NT2/D1 (cell line): ENCODE data around the gene THAP10.
"Not testable (repeated sequence)": the region's sequence is repeated elsewhere in the genome, so short reads cannot be mapped to it uniquely, and the experiment has no call there.

Experiments
- DNase-seq: peaks from one replicate; pipeline ENCODE4 v3.0.0-alpha.2; 2011; ENCODE audit warnings: low read depth, low spot score
- H3K27me3 ChIP-seq: 2 replicates; pipeline ENCODE4 v1.6.0; 2011; ENCODE audit warnings: mild to moderate bottlenecking; ENCODE audit not compliant: insufficient read length, insufficient read depth
- H3K36me3 ChIP-seq: 2 replicates; pipeline ENCODE4 v1.6.1; 2011; ENCODE audit warnings: mild to moderate bottlenecking, low read length, mixed read lengths; ENCODE audit not compliant: insufficient read depth, insufficient read length
- H3K4me1 ChIP-seq: 2 replicates; pipeline ENCODE4 v1.5.1; 2011; ENCODE audit not compliant: insufficient read depth, insufficient read length
- H3K4me3 ChIP-seq: 2 replicates; pipeline ENCODE4 v1.5.1; 2011; ENCODE audit warnings: low read depth; ENCODE audit not compliant: insufficient read length
- H3K9ac ChIP-seq: 2 replicates; pipeline ENCODE4 v1.6.0; 2011; ENCODE audit warnings: low read depth; ENCODE audit not compliant: insufficient read length
- H3K9me3 ChIP-seq: 2 replicates; pipeline ENCODE4 v1.5.1; 2011; ENCODE audit warnings: mild to moderate bottlenecking, low read length; ENCODE audit not compliant: insufficient read depth
- SUZ12 ChIP-seq: IDR thresholded peaks from 2 replicates; pipeline ENCODE4 v1.6.1; 2011; ENCODE audit not compliant: insufficient read length, insufficient read depth; ENCODE audit errors: extremely low read depth
- YY1 ChIP-seq: IDR thresholded peaks from 2 replicates; pipeline ENCODE4 v1.6.1; 2011; ENCODE audit not compliant: insufficient read length, insufficient read depth
- ZNF274 ChIP-seq: IDR thresholded peaks from 2 replicates; pipeline ENCODE4 v1.6.1; 2011; ENCODE audit warnings: mild to moderate bottlenecking, low read depth, low read length

THAP10 gene

DNA sequence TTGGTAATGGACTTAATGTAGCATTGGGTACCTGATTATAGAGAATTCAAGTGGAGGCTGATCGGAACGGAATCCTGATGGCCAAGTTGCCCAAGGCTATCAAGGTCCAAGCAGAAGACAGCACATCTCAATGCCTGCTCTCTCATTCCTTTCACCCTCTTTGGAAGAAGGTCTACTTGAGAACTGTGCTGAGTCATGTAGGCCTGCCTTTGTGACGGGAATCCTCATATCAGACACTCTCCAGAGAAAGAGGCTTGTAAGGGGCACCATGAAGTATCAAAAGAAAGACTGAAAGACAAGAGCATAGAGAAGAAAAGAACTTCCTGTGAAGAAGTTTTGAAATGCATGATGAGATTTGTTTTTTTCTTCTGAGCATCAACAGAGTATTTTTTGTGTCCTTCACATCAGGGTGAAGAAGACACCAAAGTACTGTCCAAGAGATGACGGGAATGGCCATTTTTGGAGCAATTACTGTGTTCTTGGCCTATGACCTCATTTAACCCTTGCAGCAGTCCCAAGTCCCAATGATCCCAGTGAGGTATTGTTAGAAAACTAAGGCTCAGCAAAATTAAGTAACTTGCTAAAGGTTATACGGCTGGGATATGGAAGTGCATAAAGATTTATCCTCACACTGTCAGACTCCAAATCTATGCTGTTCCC lies 25.1 kb downstream of the THAP10 start:
- no peaks in the 10 kb centered on the region for H3K36me3 ChIP-seq
- no peaks in the 10 kb centered on the region for H3K4me1 ChIP-seq
- H3K4me3 ChIP-seq: no peak overlapping the region
- peaks cover 2% of the 10 kb centered on the region; the same call in 1 of the 2 replicates for H3K9me3 ChIP-seq
- H3K9ac ChIP-seq: no peak overlapping the region
- TF ChIP-seq YY1: no peak
- no peak for TF ChIP-seq ZNF274
- no peak for TF ChIP-seq SUZ12
- no peaks in the 10 kb centered on the region for H3K27me3 ChIP-seq
- DNase-seq: no peak

DNA sequence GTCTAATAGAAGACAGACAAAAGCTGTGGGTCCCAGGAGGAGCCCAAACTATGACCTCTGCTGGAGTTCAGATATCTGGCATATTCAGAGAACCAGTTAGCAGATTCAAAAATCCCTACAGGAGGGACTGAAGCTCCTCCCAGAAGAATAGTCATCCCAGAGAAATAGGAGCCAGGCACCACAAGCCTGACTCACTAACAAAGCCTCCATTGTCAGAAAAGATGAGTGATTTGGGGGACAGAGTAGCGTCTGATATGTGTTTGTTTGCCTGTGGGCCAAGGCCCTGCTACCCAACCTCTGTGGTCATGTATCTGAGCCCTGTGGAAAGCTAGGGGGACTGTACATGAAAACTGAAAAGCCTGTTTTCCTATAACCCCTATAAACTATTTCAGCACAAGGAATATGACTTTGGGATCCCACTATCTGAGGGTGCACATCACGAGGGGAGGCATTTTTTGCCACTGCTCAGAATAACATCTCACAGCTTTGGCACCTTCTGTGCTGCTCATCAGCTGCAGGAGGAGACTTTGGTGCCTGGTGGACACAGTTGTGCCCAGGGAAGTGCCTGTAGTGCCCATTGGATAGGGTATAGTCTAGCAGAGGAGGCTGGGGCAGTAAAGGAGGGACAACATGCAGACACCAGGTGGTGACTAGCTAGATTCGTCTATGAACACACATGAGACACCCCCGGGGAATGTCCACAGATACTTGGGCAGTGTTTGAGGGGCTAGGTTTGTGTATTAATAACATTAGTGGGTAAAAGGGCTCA lies 28.6 kb downstream of the THAP10 start:
- Histone ChIP-seq H3K9me3 (no peaks in the 10 kb centered on the region), H3K27me3 (no peaks in the 10 kb centered on the region), H3K9ac (no peak overlapping the region), H3K4me3 (no peak overlapping the region), H3K4me1 (no peaks in the 10 kb centered on the region), H3K36me3 (no peaks in the 10 kb centered on the region)
- TF ChIP-seq ZNF274 (no peak), SUZ12 (no peak), YY1 (no peak)
- no peak for DNase-seq

DNA sequence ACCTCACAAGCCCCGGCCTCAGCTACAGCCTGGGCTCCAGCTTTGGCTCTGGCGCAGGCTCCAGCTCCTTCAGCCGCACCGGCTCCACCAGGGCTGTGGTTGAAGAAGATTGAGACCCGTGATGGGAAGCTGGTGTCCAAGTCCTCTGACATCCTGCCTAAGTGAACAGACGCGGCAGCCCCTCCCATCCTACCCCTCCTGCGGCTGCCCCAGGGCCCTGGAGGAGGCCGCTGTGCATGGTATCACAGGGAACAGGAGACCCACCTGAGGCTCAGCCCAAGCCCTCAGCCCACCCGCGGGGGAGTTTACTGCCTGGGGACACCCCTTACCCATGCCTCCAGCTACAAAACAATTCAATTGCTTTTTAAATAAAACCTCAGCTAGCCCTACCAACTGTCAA lies 32.2 kb downstream of the THAP10 start:
- H3K4me1 ChIP-seq: no peaks in the 10 kb centered on the region
- DNase-seq: no peak
- no peak overlapping the region for H3K4me3 ChIP-seq
- H3K27me3 ChIP-seq: peaks cover 11% of the 10 kb centered on the region
- H3K36me3 ChIP-seq: no peaks in the 10 kb centered on the region
- no peaks in the 10 kb centered on the region for H3K9me3 ChIP-seq
- H3K9ac ChIP-seq: no peak overlapping the region
- TF ChIP-seq SUZ12 (no peak), ZNF274 (no peak), YY1 (no peak)

DNA sequence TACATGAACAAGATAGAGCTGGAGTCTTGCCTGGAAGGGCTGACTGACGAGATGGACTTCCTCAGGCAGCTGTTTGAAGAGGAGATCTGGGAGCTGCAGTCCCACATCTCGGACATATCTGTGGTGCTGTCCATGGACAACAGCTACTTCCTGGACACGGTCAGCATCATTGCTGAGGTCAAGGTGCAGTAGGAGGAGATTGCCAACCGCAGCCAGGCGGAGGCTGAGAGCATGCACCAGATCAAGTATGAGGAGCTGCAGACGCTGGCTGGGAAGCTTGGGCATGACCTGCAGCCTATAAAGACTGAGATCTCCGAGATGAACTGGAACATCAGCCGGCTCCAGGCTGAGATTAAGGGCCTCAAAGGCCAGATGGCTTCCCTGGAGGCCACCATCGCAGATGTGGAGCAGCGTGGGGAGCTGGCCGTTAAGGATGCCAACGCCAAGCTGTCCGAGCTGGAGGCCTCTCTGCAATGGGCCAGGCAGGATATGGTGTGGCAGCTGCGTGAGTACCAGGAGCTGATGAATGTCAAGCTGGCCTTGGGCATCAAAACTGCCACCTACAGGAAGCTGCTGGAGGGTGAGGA lies 32.8 kb downstream of the THAP10 start:
- Histone ChIP-seq H3K36me3 (no peaks in the 10 kb centered on the region), H3K27me3 (peaks cover 11% of the 10 kb centered on the region), H3K4me1 (no peaks in the 10 kb centered on the region), H3K9me3 (no peaks in the 10 kb centered on the region), H3K4me3 (no peak overlapping the region), H3K9ac (no peak overlapping the region)
- DNase-seq: no peak
- TF ChIP-seq SUZ12 (no peak), YY1 (no peak), ZNF274 (no peak)

DNA sequence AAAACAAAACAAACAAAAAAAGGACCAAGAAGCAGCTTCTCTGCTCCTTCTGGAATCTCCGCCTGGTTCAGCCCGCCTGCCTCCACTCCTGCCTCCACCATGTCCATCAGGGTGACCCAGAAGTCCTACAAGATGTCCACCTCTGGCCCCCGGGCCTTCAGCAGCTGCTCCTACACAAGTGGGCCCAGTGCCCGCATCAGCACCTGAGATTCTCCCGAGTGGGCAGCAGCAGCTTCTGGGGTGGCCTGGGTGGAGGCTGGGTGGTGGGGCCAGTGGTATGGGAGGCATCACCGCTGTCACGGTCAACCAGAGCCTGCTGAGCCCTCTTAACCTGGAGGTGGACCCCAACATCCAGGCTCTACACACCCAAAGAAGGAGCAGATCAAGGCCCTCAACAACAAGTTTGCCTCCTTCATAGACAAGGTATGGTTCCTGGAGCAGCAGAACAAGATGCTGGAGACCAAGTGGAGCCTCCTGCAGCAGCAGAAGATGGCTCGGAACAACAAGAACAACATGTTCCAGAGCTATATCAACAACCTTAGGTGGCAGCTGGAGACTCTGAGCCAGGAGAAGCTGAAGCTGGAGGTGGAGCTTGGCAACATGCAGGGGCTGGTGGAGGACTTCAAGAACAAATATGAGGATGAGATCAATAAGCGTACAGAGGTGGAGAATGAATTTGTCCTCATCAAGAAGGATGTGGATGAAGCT lies 33.5 kb downstream of the THAP10 start:
- H3K9me3 ChIP-seq, DNase-seq, H3K9ac ChIP-seq, H3K4me1 ChIP-seq, H3K36me3 ChIP-seq, H3K4me3 ChIP-seq: not testable (repeated sequence)
- peaks cover 11% of the 10 kb centered on the region for H3K27me3 ChIP-seq

DNA sequence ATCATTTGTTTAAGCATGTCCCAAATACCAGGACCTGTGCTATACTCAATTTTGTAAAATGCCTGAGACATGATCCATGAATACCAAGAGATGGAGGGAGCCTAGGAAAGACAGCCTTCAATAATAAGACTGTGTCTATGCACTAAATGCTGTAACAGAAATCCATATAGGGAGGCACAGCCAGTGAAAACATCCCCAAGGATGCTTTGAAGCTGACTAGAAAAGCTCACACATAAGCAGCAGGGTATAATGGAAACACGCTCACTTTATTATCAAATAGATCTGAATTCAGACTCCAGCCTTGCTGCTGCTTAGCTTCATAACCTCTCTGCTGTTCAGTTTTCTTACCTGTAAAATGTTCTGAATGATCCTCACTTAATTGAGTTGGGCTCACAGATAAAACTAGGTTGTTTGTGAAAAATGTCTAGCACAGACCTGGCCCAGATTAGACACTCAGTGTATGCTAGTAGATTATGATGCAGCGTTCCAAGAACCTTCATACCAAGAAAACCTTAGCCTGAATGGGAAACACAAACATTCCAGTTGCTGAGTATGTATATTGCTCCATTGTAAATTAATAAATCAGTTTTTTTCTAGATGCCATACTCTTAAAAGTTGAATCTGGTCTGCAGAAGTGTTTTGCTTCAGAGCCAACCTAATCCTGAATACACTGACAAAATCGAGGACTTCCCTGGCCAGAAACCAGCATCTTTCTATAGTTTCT lies 34.5 kb downstream of the THAP10 start:
- TF ChIP-seq SUZ12 (no peak), YY1 (no peak), ZNF274 (no peak)
- no peaks in the 10 kb centered on the region for H3K4me1 ChIP-seq
- no peaks in the 10 kb centered on the region for H3K36me3 ChIP-seq
- no peaks in the 10 kb centered on the region for H3K9me3 ChIP-seq
- H3K4me3 ChIP-seq: no peak overlapping the region
- peaks cover 11% of the 10 kb centered on the region for H3K27me3 ChIP-seq
- H3K9ac ChIP-seq: no peak overlapping the region
- DNase-seq: no peak
